Lower leg skin (tissue), 4 donors: ENCODE measurements around the gene ZNF18. TPM values are rescaled to one million over a fixed set of nuclear protein-coding genes. Genes with fewer than 3 reads are reported as not detected.

Experiments
- DNase-seq, 2 donors: peaks; one replicate each; pipeline ENCODE4 v3.0.0-alpha.2; 2019; ENCODE audit warnings: low spot score in 2 of 2
- H3K4me3 ChIP-seq: fragments of 200-600 bp; sonication (generic); 2 replicates; pipeline ENCODE4 v1.5.1; 2017; ENCODE audit warnings: mild to moderate bottlenecking, low read depth; ENCODE audit not compliant: poor library complexity, severe bottlenecking
- POLR2A ChIP-seq, 2 donors: fragments of 450-650 bp; IDR thresholded peaks; one replicate each; pipeline ENCODE4 v1.6.1; 2016 to 2017; ENCODE audit warnings: antibody characterized with exemption in 2 of 2, mild to moderate bottlenecking in 1 of 2, moderate library complexity in 1 of 2
- WGBS, 2 donors: methylation state at CpG; one replicate each; pipeline ENCODE4 v1.1.5; 2018; 5-methylcytosine and 5-hydroxymethylcytosine counted together
- intact Hi-C: fragments of 100-400 bp; cut with DNase I; formaldehyde crosslinking; loops from one replicate; pipeline ENCODE4 v1.15.0; 2023; ENCODE audit warnings: low total_unique reads
- total RNA-seq, 4 donors: library from RNA; depleted of rRNA; stranded (reverse); fragments of >200 nt; gene quantifications; one replicate each; pipeline ENCODE4 v1.1.0, GENCODE V29; 2016
- TF ChIP-seq, protein P1 (sequence below), 3 donors: fragments of 450-650 bp; IDR thresholded peaks; one replicate each; pipeline ENCODE4 v1.5.1; 2016; ENCODE audit warnings: antibody characterized with exemption in 3 of 3, mild to moderate bottlenecking in 3 of 3, moderate library complexity in 2 of 3

ZNF18 gene
- total RNA-seq, 4 donors from 2014 or later = 13.0 to 21.7 (median 15.3) TPM

GRCh38 chr17:12037970-12038369, 40.7 kb upstream of the ZNF18 start:
- TF ChIP-seq, protein P1, sequence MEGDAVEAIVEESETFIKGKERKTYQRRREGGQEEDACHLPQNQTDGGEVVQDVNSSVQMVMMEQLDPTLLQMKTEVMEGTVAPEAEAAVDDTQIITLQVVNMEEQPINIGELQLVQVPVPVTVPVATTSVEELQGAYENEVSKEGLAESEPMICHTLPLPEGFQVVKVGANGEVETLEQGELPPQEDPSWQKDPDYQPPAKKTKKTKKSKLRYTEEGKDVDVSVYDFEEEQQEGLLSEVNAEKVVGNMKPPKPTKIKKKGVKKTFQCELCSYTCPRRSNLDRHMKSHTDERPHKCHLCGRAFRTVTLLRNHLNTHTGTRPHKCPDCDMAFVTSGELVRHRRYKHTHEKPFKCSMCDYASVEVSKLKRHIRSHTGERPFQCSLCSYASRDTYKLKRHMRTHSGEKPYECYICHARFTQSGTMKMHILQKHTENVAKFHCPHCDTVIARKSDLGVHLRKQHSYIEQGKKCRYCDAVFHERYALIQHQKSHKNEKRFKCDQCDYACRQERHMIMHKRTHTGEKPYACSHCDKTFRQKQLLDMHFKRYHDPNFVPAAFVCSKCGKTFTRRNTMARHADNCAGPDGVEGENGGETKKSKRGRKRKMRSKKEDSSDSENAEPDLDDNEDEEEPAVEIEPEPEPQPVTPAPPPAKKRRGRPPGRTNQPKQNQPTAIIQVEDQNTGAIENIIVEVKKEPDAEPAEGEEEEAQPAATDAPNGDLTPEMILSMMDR (IDR thresholded peaks at IDR 0.05) = no peak
- TF ChIP-seq POLR2A (IDR thresholded peaks at IDR 0.05) = no peak
- WGBS, 2 donors = 58 to 74% methylated on average over 2 of the region's 2 CpGs
- DNase-seq = no peak
- no peak overlapping the region for H3K4me3 ChIP-seq
- intact Hi-C loops = no loop called here

GRCh38 chr17:12035673-12036072, 38.4 kb upstream of the ZNF18 start:
- no peak overlapping the region for H3K4me3 ChIP-seq
- intact Hi-C loops = no loop called here
- whole genome bisulfite sequencing, 2 donors = 88 to 91% methylated on average over 1 of the region's 1 CpG
- no peak for TF ChIP-seq POLR2A (IDR thresholded peaks at IDR 0.05)
- TF ChIP-seq, protein P1 (IDR thresholded peaks at IDR 0.05) = no peak
- no peak for DNase-seq

DNA sequence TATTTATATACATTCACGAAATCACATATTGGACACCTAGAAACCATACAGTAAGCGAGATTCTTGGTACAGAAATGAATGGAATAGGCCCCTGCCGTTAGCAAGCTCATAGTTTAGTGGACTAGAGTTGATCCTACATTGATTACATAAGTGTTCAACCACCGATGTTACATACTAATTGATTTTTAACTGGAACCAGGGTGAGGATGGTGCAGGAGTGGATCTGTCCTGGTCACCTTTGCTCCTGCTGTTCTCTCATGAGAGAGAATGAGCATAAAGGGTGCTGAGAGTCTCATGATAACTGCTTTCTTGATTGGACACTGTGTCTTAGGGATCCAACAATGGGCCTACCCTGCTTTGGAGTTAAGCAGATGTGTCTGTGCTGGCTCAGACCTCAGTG, 37.3 kb upstream of the ZNF18 start:
- intact Hi-C loops = no loop called here
- no peak for DNase-seq
- TF ChIP-seq, protein P1 (IDR thresholded peaks at IDR 0.05) = no peak
- no peak for TF ChIP-seq POLR2A (IDR thresholded peaks at IDR 0.05)
- no peak overlapping the region for H3K4me3 ChIP-seq
- WGBS, 2 donors = 92 to 94% methylated on average over 4 of the region's 4 CpGs

GRCh38 chr17:12028611-12029010, 31.3 kb upstream of the ZNF18 start:
- DNase-seq = no peak
- intact Hi-C loops = no loop called here
- WGBS, 2 donors = 89 to 90% methylated on average over 2 of the region's 2 CpGs
- H3K4me3 ChIP-seq = no peak overlapping the region
- TF ChIP-seq, protein P1 (IDR thresholded peaks at IDR 0.05) = no peak
- no peak for TF ChIP-seq POLR2A (IDR thresholded peaks at IDR 0.05)

DNA sequence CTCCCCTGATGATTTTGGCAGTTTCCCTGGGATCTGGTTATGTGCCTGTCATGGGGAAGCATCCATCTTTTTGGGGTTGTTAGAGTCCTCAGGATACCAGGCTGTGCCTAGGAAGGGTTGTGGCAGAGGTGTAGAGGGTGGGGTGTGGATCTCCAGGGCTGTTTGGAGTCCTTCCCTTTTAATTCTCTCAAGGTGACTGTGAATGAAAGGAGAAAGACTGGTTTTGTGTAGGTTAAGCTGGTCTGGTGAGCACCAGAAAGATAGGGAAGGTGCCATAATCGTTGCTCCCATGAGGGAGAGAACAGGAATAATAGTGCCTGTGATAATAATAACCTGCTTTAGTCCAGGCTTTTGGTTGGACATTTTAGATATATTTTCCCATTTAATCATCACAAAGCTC, 30.4 kb upstream of the ZNF18 start:
- 42 to 62% methylated on average over 1 of the region's 1 CpG for WGBS, 2 donors
- DNase-seq = no peak
- intact Hi-C loops = no loop called here
- no peak overlapping the region for H3K4me3 ChIP-seq
- TF ChIP-seq, protein P1 (IDR thresholded peaks at IDR 0.05) = no peak
- no peak for TF ChIP-seq POLR2A (IDR thresholded peaks at IDR 0.05)

GRCh38 chr17:12024327-12024726, 27.1 kb upstream of the ZNF18 start:
- no peak for TF ChIP-seq POLR2A (IDR thresholded peaks at IDR 0.05)
- TF ChIP-seq, protein P1 (IDR thresholded peaks at IDR 0.05) = no peak
- no peak for DNase-seq
- intact Hi-C loops = no loop called here
- no peak overlapping the region for H3K4me3 ChIP-seq
- 19 to 23% methylated on average over 1 of the region's 1 CpG for WGBS, 2 donors
